ENCODE results near the gene LIPI. TPM values are rescaled to one million over a fixed set of nuclear protein-coding genes. Genes with fewer than 3 reads are reported as not detected.

The LIPI gene
- not detected for polyA plus RNA-seq (2012; ENCODE audit: missing spikeins)

DNA sequence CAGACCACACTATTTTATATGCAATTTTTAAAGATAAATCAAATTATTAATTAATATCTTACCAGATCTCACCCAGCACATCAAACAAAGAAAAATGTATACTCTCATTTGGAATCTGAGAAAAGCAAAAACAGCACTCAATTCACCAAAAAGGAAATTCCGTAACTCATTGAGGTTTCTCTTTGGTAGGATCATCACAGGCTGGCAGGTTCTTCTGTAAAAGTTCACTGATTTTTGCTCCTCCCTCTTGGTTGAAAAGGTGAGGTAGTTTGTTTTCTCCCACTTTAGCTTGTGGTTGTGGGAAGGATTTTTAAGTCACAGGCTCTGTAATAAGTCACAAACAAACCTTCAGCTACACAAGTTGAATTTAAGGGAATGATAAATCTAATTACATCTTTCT is at the start of gene LIPI:
Gene LIPI (minus strand): TSS at position 218 of the 400 bp plus-strand sequence. CDS start 110 bp downstream, at position 108.
- DNase-seq (ENCODE audit: insufficient read length): no peak
- no peak for TF ChIP-seq POLR2AphosphoS5 (IDR thresholded peaks at IDR 0.05; ENCODE audit: low read depth, low read length)
- no peak for TF ChIP-seq TAF1 (IDR thresholded peaks at IDR 0.05; ENCODE audit: borderline replicate concordance, low read depth, low read length)
- no peak for TF ChIP-seq POLR2A (IDR thresholded peaks at IDR 0.05; ENCODE audit: low read depth, low read length)
- no peak for FAIRE-seq

GRCh38 chr21:14260174-14260764 is 49.5 kb upstream of the LIPI start:
- DNase-seq (ENCODE audit: insufficient read length): no peak
- no peak for TF ChIP-seq POLR2A (IDR thresholded peaks at IDR 0.05; ENCODE audit: low read depth, low read length)
- TF ChIP-seq TAF1 (IDR thresholded peaks at IDR 0.05; ENCODE audit: borderline replicate concordance, low read depth, low read length): no peak
- no peak for TF ChIP-seq POLR2AphosphoS5 (IDR thresholded peaks at IDR 0.05; ENCODE audit: low read depth, low read length)
- FAIRE-seq: no peak

DNA sequence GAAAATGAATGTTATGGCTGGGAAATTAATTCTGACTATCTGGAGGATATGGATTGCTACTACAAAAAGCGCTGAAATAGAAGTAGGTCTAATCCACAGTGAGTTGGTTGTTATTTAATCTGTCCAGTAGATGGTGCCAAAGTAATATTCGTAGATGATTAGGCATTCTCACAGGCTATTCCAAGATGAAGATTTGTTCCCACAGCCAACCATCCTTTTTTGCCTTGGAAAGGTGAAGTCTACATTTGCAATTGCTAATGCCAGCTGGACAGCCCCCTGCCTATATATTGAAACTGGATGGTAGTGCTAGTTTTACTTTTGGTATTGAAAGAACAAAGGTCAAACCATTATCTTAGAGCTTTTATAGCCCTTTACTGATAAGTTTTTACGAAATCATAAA is 49.0 kb upstream of the LIPI start:
- no peak for DNase-seq (ENCODE audit: insufficient read length)
- TF ChIP-seq POLR2A (IDR thresholded peaks at IDR 0.05; ENCODE audit: low read depth, low read length) (no peak), POLR2AphosphoS5 (IDR thresholded peaks at IDR 0.05; ENCODE audit: low read depth, low read length) (no peak), TAF1 (IDR thresholded peaks at IDR 0.05; ENCODE audit: borderline replicate concordance, low read depth, low read length) (no peak)
- no peak for FAIRE-seq

DNA sequence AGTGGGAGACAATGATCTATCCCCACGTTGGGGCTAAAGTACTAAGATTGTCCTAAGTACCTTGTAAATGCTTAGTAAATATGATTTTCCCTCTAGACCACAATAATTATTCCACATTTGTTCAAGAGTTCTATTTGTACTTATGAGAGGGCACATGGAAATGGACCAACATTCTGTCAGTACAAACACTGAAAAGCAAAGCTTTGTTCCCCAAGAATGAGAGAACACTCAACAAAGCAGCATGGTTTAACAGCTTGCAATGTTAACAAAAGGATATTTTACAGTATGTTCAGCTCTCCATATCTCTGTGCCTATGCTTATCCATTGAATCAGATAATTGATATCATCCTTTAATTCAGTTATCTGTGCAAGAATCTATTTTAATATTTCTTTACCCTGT is 40.6 kb upstream of the LIPI start:
- DNase-seq (ENCODE audit: insufficient read length): no peak
- FAIRE-seq: no peak
- TF ChIP-seq POLR2A (IDR thresholded peaks at IDR 0.05; ENCODE audit: low read depth, low read length): no peak

GRCh38 chr21:14245711-14246110 is 35.0 kb upstream of the LIPI start:
- no peak for FAIRE-seq
- TF ChIP-seq POLR2A (IDR thresholded peaks at IDR 0.05; ENCODE audit: low read depth, low read length): no peak
- TF ChIP-seq POLR2AphosphoS5 (IDR thresholded peaks at IDR 0.05; ENCODE audit: low read depth, low read length): no peak
- no peak for TF ChIP-seq TAF1 (IDR thresholded peaks at IDR 0.05; ENCODE audit: borderline replicate concordance, low read depth, low read length)

DNA sequence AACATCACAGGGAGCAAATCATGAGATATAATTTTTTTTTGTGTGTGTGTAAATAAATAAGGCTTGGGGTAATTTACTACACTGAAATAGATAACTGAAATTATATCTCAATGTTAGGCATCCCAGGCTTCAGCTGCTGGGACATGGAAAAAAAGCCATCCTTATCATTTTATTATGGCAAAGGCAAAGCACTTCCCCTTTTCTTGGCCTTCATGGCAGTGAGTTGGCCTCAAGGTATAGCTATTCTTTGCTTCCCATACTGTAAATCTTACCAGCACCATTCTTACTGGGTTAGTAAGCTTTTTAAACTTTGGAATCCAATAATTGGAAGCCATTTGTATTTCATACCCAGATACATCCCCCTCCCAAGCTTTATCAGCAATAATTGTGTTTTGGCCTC is 34.2 kb upstream of the LIPI start:
- DNase-seq (ENCODE audit: insufficient read length) (no peak), FAIRE-seq (no peak)
- TF ChIP-seq POLR2AphosphoS5 (IDR thresholded peaks at IDR 0.05; ENCODE audit: low read depth, low read length): no peak
- no peak for TF ChIP-seq TAF1 (IDR thresholded peaks at IDR 0.05; ENCODE audit: borderline replicate concordance, low read depth, low read length)
- no peak for TF ChIP-seq POLR2A (IDR thresholded peaks at IDR 0.05; ENCODE audit: low read depth, low read length)

More at GRCh38 chr21:14245711-14246110, 35.0 kb upstream of the LIPI start:
- DNase-seq (ENCODE audit: insufficient read length): no peak

- no peak for FAIRE-seq
- DNase-seq (ENCODE audit: insufficient read length): no peak
- TF ChIP-seq POLR2AphosphoS5 (IDR thresholded peaks at IDR 0.05; ENCODE audit: low read depth, low read length) (no peak), POLR2A (IDR thresholded peaks at IDR 0.05; ENCODE audit: low read depth, low read length) (no peak)
These were observed 33.1 kb upstream of the LIPI start for GRCh38 chr21:14243874-14244273.

GRCh38 chr21:14243461-14243860 is 32.7 kb upstream of the LIPI start:
- TF ChIP-seq POLR2AphosphoS5 (IDR thresholded peaks at IDR 0.05; ENCODE audit: low read depth, low read length) (no peak), POLR2A (IDR thresholded peaks at IDR 0.05; ENCODE audit: low read depth, low read length) (no peak), TAF1 (IDR thresholded peaks at IDR 0.05; ENCODE audit: borderline replicate concordance, low read depth, low read length) (no peak)
- DNase-seq (ENCODE audit: insufficient read length) (no peak), FAIRE-seq (no peak)

- TF ChIP-seq POLR2A (IDR thresholded peaks at IDR 0.05; ENCODE audit: low read depth, low read length) (no peak), POLR2AphosphoS5 (IDR thresholded peaks at IDR 0.05; ENCODE audit: low read depth, low read length) (no peak), TAF1 (IDR thresholded peaks at IDR 0.05; ENCODE audit: borderline replicate concordance, low read depth, low read length) (no peak)
- DNase-seq (ENCODE audit: insufficient read length) (no peak), FAIRE-seq (no peak)
These were observed 30.5 kb upstream of the LIPI start for GRCh38 chr21:14241297-14241696.

GRCh38 chr21:14239281-14239680 is 28.5 kb upstream of the LIPI start:
- FAIRE-seq (no peak), DNase-seq (ENCODE audit: insufficient read length) (no peak)
- no peak for TF ChIP-seq TAF1 (IDR thresholded peaks at IDR 0.05; ENCODE audit: borderline replicate concordance, low read depth, low read length)
- no peak for TF ChIP-seq POLR2A (IDR thresholded peaks at IDR 0.05; ENCODE audit: low read depth, low read length)
- no peak for TF ChIP-seq POLR2AphosphoS5 (IDR thresholded peaks at IDR 0.05; ENCODE audit: low read depth, low read length)

GRCh38 chr21:14236180-14236579 is 25.4 kb upstream of the LIPI start:
- FAIRE-seq (no peak), DNase-seq (ENCODE audit: insufficient read length) (no peak)
- no peak for TF ChIP-seq POLR2AphosphoS5 (IDR thresholded peaks at IDR 0.05; ENCODE audit: low read depth, low read length)
- TF ChIP-seq POLR2A (IDR thresholded peaks at IDR 0.05; ENCODE audit: low read depth, low read length): no peak
- no peak for TF ChIP-seq TAF1 (IDR thresholded peaks at IDR 0.05; ENCODE audit: borderline replicate concordance, low read depth, low read length)

GRCh38 chr21:14235101-14235500 is 24.3 kb upstream of the LIPI start:
- FAIRE-seq (no peak), DNase-seq (ENCODE audit: insufficient read length) (no peak)
- TF ChIP-seq TAF1 (IDR thresholded peaks at IDR 0.05; ENCODE audit: borderline replicate concordance, low read depth, low read length): no peak
- TF ChIP-seq POLR2A (IDR thresholded peaks at IDR 0.05; ENCODE audit: low read depth, low read length): no peak
- TF ChIP-seq POLR2AphosphoS5 (IDR thresholded peaks at IDR 0.05; ENCODE audit: low read depth, low read length): no peak

- TF ChIP-seq TAF1 (IDR thresholded peaks at IDR 0.05; ENCODE audit: borderline replicate concordance, low read depth, low read length) (no peak), POLR2A (IDR thresholded peaks at IDR 0.05; ENCODE audit: low read depth, low read length) (no peak), POLR2AphosphoS5 (IDR thresholded peaks at IDR 0.05; ENCODE audit: low read depth, low read length) (no peak)
- FAIRE-seq: no peak
- no peak for DNase-seq (ENCODE audit: insufficient read length)
These were observed 18.6 kb upstream of the LIPI start for GRCh38 chr21:14229399-14229798.

Measured in GM12892 (cell line).